Panc1 (cell line): ENCODE measurements around the gene CFAP410. TPM values are rescaled to one million over a fixed set of nuclear protein-coding genes. Genes with fewer than 3 reads are reported as not detected.

Source experiments
- ATAC-seq: fragments of 200-7000 bp; cut with Tn5 transposase; 2 replicates; pipeline ENCODE4 v1.9.1; 2020; ENCODE audit warnings: mild to moderate bottlenecking, moderate library complexity
- BruUV-seq: library from RNA; stranded (reverse); fragments of 400-500 nt; replicated peaks from 2 replicates; lab custom pipeline; 2021; lab: Mats Ljungman, UMichigan
- CTCF ChIA-PET: fragments of 300-600 bp; sonication (Branson Sonifier 250); formaldehyde crosslinking; loops from one replicate; lab custom pipeline; 2022; ENCODE audit warnings: antibody characterized with exemption; lab: Charles Lee
- POLR2A ChIA-PET: fragments of 300-600 bp; sonication (Branson Sonifier 250); formaldehyde crosslinking; loops from one replicate; lab custom pipeline; 2022; ENCODE audit warnings: antibody characterized with exemption; lab: Charles Lee
- DNase-seq: peaks from one replicate; pipeline ENCODE4 v3.0.0-alpha.2; 2010; ENCODE audit warnings: low read depth, low spot score
- H3K27ac ChIP-seq: 2 replicates; pipeline ENCODE4 v1.5.1; 2011; ENCODE audit warnings: mild to moderate bottlenecking, low read length, inconsistent platforms
- H3K27me3 ChIP-seq: fragments of 200-500 bp; sonication (Bioruptor generic); 2 replicates; pipeline ENCODE4 v1.6.0; 2014; ENCODE audit warnings: low read length, inconsistent platforms; ENCODE audit not compliant: control insufficient read depth, insufficient read depth
- H3K36me3 ChIP-seq: fragments of 200-500 bp; sonication (Bioruptor generic); 2 replicates; pipeline ENCODE4 v1.5.1; 2014; ENCODE audit warnings: inconsistent platforms, mild to moderate bottlenecking, low read length, moderate library complexity; ENCODE audit not compliant: control insufficient read depth, insufficient read depth
- H3K4me1 ChIP-seq: 2 replicates; pipeline ENCODE4 v1.5.1; 2011; ENCODE audit warnings: inconsistent platforms, mild to moderate bottlenecking, low read length, moderate library complexity; ENCODE audit not compliant: control insufficient read depth, insufficient read depth
- H3K4me3 ChIP-seq, 2 experiments: 2 replicates each; pipeline ENCODE4 v1.5.1; 2011 to 2012; ENCODE audit warnings: low read depth in 2 of 2, low read length in 2 of 2, mild to moderate bottlenecking in 2 of 2, inconsistent platforms in 1 of 2, moderate library complexity in 1 of 2
- H3K9me3 ChIP-seq: fragments of 200-500 bp; sonication (Bioruptor generic); 2 replicates; pipeline ENCODE4 v1.5.1; 2014; ENCODE audit warnings: low read depth, mild to moderate bottlenecking, inconsistent platforms, low read length, moderate library complexity; ENCODE audit not compliant: control insufficient read depth, insufficient read depth
- CTCF ChIP-seq: fragments of 450-650 bp; IDR thresholded peaks from 2 replicates; pipeline ENCODE4 v1.5.1; 2017; ENCODE audit warnings: mild to moderate bottlenecking
- POLR2AphosphoS5 ChIP-seq: IDR thresholded peaks from 2 replicates; pipeline ENCODE4 v1.6.1; 2012; ENCODE audit warnings: mild to moderate bottlenecking, low read depth, low read length, moderate library complexity
- REST ChIP-seq, 2 experiments: IDR thresholded peaks; 2 replicates each; pipeline ENCODE4 v1.6.1; 2011 to 2012; ENCODE audit warnings: low read depth in 2 of 2, control low read depth in 1 of 2, low read length in 1 of 2, mild to moderate bottlenecking in 1 of 2, moderate library complexity in 1 of 2; ENCODE audit not compliant: insufficient read depth in 1 of 2
- SIN3A ChIP-seq: IDR thresholded peaks from 2 replicates; pipeline ENCODE4 v1.6.1; 2012; ENCODE audit warnings: low read depth, mild to moderate bottlenecking, low read length, moderate library complexity, borderline replicate concordance; ENCODE audit not compliant: insufficient read depth
- TCF7L2 ChIP-seq: IDR thresholded peaks from 2 replicates; pipeline ENCODE4 v1.6.1; 2011; ENCODE audit warnings: mild to moderate bottlenecking, low read depth, low read length, inconsistent platforms
- in situ Hi-C: cut with HindIII; loops from 2 replicates; pipeline ENCODE4 v1.10.0; 2016; ENCODE audit warnings: low sequenced_read_pairs, low pct_unique_long_range_greater_than_20kb
- intact Hi-C: fragments of 100-400 bp; cut with micrococcal nuclease; formaldehyde crosslinking; loops from one replicate; pipeline ENCODE4 v1.10.0; 2022; ENCODE audit not compliant: unreplicated experiment
- total RNA-seq: library from RNA; stranded (reverse); gene quantifications from one replicate; pipeline ENCODE4 v1.2.1, GENCODE V29; 2021; ENCODE audit not compliant: unreplicated experiment

CFAP410 gene
- total RNA-seq, 1 experiment from 2014 or later, result 11.8 TPM

GRCh38 chr21:44279354-44280260, 59.6 kb downstream of the CFAP410 start:
- ATAC-seq (no peak), DNase-seq (no peak)
- Histone ChIP-seq H3K9me3 (no peaks in the 10 kb centered on the region), H3K4me1 (no peaks in the 10 kb centered on the region; the same call in 1 of the 2 replicates), H3K27ac (no peak overlapping the region), H3K27me3 (no peaks in the 10 kb centered on the region), H3K4me3 (no peak overlapping the region), H3K36me3 (no peaks in the 10 kb centered on the region)
- BruUV-seq, result no TSS peak
- intact Hi-C loops, result no loop called here
- CTCF ChIA-PET, result no interaction called here
- in situ Hi-C loops, result no loop called here
- TF ChIP-seq TCF7L2 (no peak), CTCF (no peak), SIN3A (no peak), REST (IDR thresholded peaks at IDR 0.05; ENCODE audit: insufficient read depth in 1 of 2, low read depth in 2 of 2, low read length in 1 of 2) (no peak), POLR2AphosphoS5 (no peak)
- POLR2A ChIA-PET, result no interaction called here

Other genes with a start within 250 kb of the CFAP410 start
- gene PWP2, start 232.0 kb downstream of the CFAP410 start, total RNA-seq, result 6.8 TPM
- 10.1 TPM for gene GATD3, start 205.7 kb downstream of the CFAP410 start, total RNA-seq
- gene ICOSLG, start 98.4 kb downstream of the CFAP410 start, total RNA-seq, result 5.5 TPM
- not detected for gene DNMT3L, start 77.5 kb downstream of the CFAP410 start, total RNA-seq
- not detected for gene AIRE, start 53.5 kb downstream of the CFAP410 start, total RNA-seq
- gene PFKL, start 39.3 kb downstream of the CFAP410 start, total RNA-seq, result 70.1 TPM
- gene TRPM2, start 14.2 kb upstream of the CFAP410 start, total RNA-seq, result 0.26 TPM
- gene LRRC3, start 116.1 kb upstream of the CFAP410 start, total RNA-seq, result 3.3 TPM
- gene KRTAP10-1, start 200.8 kb upstream of the CFAP410 start, total RNA-seq, result not detected
- gene KRTAP10-2, start 212.1 kb upstream of the CFAP410 start, total RNA-seq, result not detected
- gene KRTAP10-3, start 219.4 kb upstream of the CFAP410 start, total RNA-seq, result not detected
- not detected for gene KRTAP10-4, start 234.3 kb upstream of the CFAP410 start, total RNA-seq
- gene KRTAP10-5, start 241.2 kb upstream of the CFAP410 start, total RNA-seq, result not detected